ENCODE measurements around the gene WDR74. TPM values are rescaled to one million over a fixed set of nuclear protein-coding genes. Genes with fewer than 3 reads are reported as not detected.
A peak's percentile ranks its signal among the peaks of the same experiment; 100 is the strongest.

WDR74 gene
- 10 to 100 TPM; 26.2 to 41.4 TPM for total RNA-seq
- polyA plus RNA-seq = 10 to 100 TPM; 42.5 to 64.1 TPM
- long read RNA-seq, donor 1, transcript WDR74-201 (11 exons, 1,289 nt) = major isoform, 19 of 21 reads
- long read RNA-seq, donor 1, partial matches to known transcripts = 0 of 21 reads
- long read RNA-seq, donor 1, other reads (novel, unspliced or antisense) = 0 of 21 reads
- long read RNA-seq, donor 2, partial matches to known transcripts = 0 of 4 reads
- long read RNA-seq, donor 2, other reads (novel, unspliced or antisense) = 0 of 4 reads
- long read RNA-seq, donor 3, transcript WDR74-201 (11 exons, 1,289 nt) = major isoform, 5 of 7 reads
- long read RNA-seq, donor 3, partial matches to known transcripts = 0 of 7 reads
- long read RNA-seq, donor 3, other reads (novel, unspliced or antisense) = 0 of 7 reads
- long read RNA-seq, donor 4, partial matches to known transcripts = 0 of 6 reads
- long read RNA-seq, donor 4, other reads (novel, unspliced or antisense) = 0 of 6 reads
- long read RNA-seq, donor 5, transcript WDR74-201 (11 exons, 1,289 nt) = major isoform, 6 of 10 reads
- long read RNA-seq, donor 5, partial matches to known transcripts = 0 of 10 reads
- long read RNA-seq, donor 5, other reads (novel, unspliced or antisense) = 0 of 10 reads

DNA sequence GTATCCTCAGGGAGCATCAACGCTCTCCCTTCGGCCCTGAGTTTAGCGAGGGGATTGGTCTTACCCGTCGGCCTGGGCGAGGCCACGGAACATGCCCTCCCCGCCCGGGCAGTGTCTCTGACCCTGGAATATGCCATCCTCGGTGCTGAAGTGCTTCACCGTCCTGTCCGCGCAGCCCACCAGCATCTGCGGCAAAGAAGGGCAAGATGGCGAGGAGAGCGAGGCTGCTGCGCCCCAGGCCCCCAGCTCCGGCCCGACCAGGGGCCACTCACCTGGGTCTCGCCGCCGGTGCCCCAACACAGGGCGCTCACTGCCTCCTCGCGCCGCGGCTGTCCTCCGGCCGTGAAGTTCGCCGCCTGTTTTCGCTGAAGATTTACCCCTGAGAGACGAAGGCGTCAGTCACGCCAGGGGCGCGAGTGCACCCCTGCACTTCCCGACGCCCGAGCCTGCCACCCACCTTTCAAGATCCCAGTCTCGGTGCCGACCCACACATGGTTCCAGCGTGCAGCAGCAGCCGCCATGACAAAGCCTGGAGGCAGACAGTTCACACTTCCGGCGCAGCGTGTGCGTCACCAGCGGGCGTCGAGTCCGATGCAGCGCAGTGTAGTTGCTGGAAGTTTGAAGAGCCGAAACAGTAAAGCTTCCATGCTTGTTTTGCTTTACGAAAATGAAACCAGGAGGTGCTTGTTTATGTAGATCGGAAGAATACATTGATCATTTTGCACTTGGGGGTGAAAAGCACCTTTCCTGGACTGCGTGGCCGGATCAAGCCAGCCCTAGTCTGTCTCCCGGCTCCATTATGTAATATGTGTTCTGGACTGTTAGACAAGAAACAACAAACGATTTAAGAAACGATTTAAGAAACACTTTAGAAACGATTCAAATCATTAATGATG, at the start of gene WDR74:
WDR74 (minus strand) TSS at position 541 of the 896 bp plus-strand sequence; CDS start at position 521, 20 bp downstream.
- 0% methylated on average over 62 of the region's 62 CpGs for WGBS, 2 donors
- peak within 1 kb of the TSS; percentile 90 to 97 for H3K27ac ChIP-seq (ENCODE audit: low read depth in 1 of 2, low read length in 1 of 2)
- TF ChIP-seq, protein P1, sequence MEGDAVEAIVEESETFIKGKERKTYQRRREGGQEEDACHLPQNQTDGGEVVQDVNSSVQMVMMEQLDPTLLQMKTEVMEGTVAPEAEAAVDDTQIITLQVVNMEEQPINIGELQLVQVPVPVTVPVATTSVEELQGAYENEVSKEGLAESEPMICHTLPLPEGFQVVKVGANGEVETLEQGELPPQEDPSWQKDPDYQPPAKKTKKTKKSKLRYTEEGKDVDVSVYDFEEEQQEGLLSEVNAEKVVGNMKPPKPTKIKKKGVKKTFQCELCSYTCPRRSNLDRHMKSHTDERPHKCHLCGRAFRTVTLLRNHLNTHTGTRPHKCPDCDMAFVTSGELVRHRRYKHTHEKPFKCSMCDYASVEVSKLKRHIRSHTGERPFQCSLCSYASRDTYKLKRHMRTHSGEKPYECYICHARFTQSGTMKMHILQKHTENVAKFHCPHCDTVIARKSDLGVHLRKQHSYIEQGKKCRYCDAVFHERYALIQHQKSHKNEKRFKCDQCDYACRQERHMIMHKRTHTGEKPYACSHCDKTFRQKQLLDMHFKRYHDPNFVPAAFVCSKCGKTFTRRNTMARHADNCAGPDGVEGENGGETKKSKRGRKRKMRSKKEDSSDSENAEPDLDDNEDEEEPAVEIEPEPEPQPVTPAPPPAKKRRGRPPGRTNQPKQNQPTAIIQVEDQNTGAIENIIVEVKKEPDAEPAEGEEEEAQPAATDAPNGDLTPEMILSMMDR (IDR thresholded peaks at IDR 0.05; ENCODE audit: control extremely low read depth, extremely low read depth) = no peak
- peak within 1 kb of the TSS; percentile 82 for H3K4me3 ChIP-seq
- peaks cover 5 to 20% (median 11%) of the 10 kb centered on the region in 4 donors for H3K36me3 ChIP-seq (ENCODE audit: control insufficient read depth in 4 of 4, insufficient read depth in 4 of 4, low read length in 4 of 4)
- H3K27me3 ChIP-seq (ENCODE audit: control insufficient read depth in 3 of 3, insufficient read depth in 3 of 3, low read length in 2 of 3) = no peaks in the 10 kb centered on the region
- H3K9me3 ChIP-seq (ENCODE audit: control insufficient read depth in 4 of 4, insufficient read depth in 3 of 4, low read length in 3 of 4) = no peaks in the 10 kb centered on the region
- ATAC-seq (ENCODE audit: insufficient read depth, low FRiP score) (peak; percentile 77), DNase-seq (peak; percentile 95 to 98 (median 97))
- peak within 1 kb of the TSS; percentile 50 to 98 for H3K9ac ChIP-seq (ENCODE audit: insufficient read depth in 1 of 2, low read length in 2 of 2)
- peaks cover 0 to 17% (median 5%) of the 10 kb centered on the region in 5 donors for H3K4me1 ChIP-seq (ENCODE audit: control insufficient read depth in 5 of 5, insufficient read depth in 5 of 5, low read length in 5 of 5)

GRCh38 chr11:62889126-62889483, 49.7 kb upstream of the WDR74 start:
- DNase-seq (no peak), ATAC-seq (ENCODE audit: insufficient read depth, low FRiP score) (no peak)
- no peaks in the 10 kb centered on the region for H3K9me3 ChIP-seq (ENCODE audit: control insufficient read depth in 4 of 4, insufficient read depth in 3 of 4, low read length in 3 of 4)
- peaks cover 0 to 19% (median under 1%) of the 10 kb centered on the region in 5 donors for H3K4me1 ChIP-seq (ENCODE audit: control insufficient read depth in 5 of 5, insufficient read depth in 5 of 5, low read length in 5 of 5)
- no peak overlapping the region for H3K9ac ChIP-seq (ENCODE audit: insufficient read depth in 1 of 2, low read length in 2 of 2)
- WGBS, 2 donors = 64 to 77% methylated on average over 2 of the region's 2 CpGs
- H3K4me3 ChIP-seq = no peak overlapping the region
- H3K36me3 ChIP-seq (ENCODE audit: control insufficient read depth in 4 of 4, insufficient read depth in 4 of 4, low read length in 4 of 4) = peaks cover 40 to 48% (median 45%) of the 10 kb centered on the region in 4 donors
- TF ChIP-seq, protein P1 (IDR thresholded peaks at IDR 0.05; ENCODE audit: control extremely low read depth, extremely low read depth) = no peak
- H3K27me3 ChIP-seq (ENCODE audit: control insufficient read depth in 3 of 3, insufficient read depth in 3 of 3, low read length in 2 of 3) = no peaks in the 10 kb centered on the region
- peak overlapping the region in 1 of 2 donors; percentile 25 for H3K27ac ChIP-seq (ENCODE audit: low read depth in 1 of 2, low read length in 1 of 2)

DNA sequence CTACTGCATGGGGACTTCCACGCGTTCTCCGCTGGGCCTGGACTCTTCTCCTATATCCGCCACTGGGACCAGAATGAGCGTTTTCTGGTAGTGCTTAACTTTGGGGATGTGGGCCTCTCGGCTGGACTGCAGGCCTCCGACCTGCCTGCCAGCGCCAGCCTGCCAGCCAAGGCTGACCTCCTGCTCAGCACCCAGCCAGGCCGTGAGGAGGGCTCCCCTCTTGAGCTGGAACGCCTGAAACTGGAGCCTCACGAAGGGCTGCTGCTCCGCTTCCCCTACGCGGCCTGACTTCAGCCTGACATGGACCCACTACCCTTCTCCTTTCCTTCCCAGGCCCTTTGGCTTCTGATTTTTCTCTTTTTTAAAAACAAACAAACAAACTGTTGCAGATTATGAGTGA, 49.0 kb upstream of the WDR74 start:
- Histone ChIP-seq H3K4me1 (ENCODE audit: control insufficient read depth in 5 of 5, insufficient read depth in 5 of 5, low read length in 5 of 5) (peaks cover 0 to 19% (median 5%) of the 10 kb centered on the region in 5 donors), H3K36me3 (ENCODE audit: control insufficient read depth in 4 of 4, insufficient read depth in 4 of 4, low read length in 4 of 4) (peaks cover 47 to 54% (median 51%) of the 10 kb centered on the region in 4 donors), H3K27ac (ENCODE audit: low read depth in 1 of 2, low read length in 1 of 2) (no peak overlapping the region), H3K4me3 (no peak overlapping the region), H3K9me3 (ENCODE audit: control insufficient read depth in 4 of 4, insufficient read depth in 3 of 4, low read length in 3 of 4) (no peaks in the 10 kb centered on the region), H3K27me3 (ENCODE audit: control insufficient read depth in 3 of 3, insufficient read depth in 3 of 3, low read length in 2 of 3) (no peaks in the 10 kb centered on the region), H3K9ac (ENCODE audit: insufficient read depth in 1 of 2, low read length in 2 of 2) (no peak overlapping the region)
- TF ChIP-seq, protein P1 (IDR thresholded peaks at IDR 0.05; ENCODE audit: control extremely low read depth, extremely low read depth) = no peak
- 90 to 94% methylated on average over 14 of the region's 14 CpGs for WGBS, 2 donors
- DNase-seq (no peak), ATAC-seq (ENCODE audit: insufficient read depth, low FRiP score) (no peak)

Data from lung (tissue), 16 donors.